DND-41 (cell line): ENCODE measurements around the gene RRAS.

Experiments used
- EZH2 ChIP-seq: IDR thresholded peaks from 3 replicates; pipeline ENCODE4 v1.6.1; 2012; ENCODE audit warnings: borderline replicate concordance, low read depth, mild to moderate bottlenecking, moderate library complexity, low read length, inconsistent platforms; ENCODE audit not compliant: severe bottlenecking
- TF ChIP-seq, protein P1 (sequence below): IDR thresholded peaks from 2 replicates; pipeline ENCODE4 v1.5.1; 2012; ENCODE audit warnings: borderline replicate concordance, low read length, moderate library complexity, mild to moderate bottlenecking; ENCODE audit not compliant: poor library complexity, severe bottlenecking; ENCODE audit errors: extremely low read depth

DNA sequence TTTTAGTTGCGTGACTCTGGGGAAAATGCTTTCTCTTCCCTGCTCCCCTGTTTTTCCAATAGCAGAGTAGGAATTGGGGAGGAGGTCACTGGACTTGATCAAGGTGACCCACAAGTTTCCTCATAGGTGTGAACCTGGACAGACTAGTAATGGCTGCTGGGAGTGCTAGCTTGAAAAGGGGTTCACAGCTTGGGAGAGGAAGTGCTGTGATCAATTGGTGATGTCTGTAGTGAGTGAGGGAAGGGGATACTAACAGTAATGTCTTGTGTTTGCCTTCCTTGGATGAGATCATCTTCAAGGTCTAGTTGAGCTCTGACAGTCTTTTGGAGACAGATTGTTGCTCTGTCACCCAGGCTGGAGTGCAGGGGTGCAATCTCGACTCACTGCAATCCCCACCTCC lies 27.5 kb upstream of the RRAS start:
- TF ChIP-seq, protein P1, sequence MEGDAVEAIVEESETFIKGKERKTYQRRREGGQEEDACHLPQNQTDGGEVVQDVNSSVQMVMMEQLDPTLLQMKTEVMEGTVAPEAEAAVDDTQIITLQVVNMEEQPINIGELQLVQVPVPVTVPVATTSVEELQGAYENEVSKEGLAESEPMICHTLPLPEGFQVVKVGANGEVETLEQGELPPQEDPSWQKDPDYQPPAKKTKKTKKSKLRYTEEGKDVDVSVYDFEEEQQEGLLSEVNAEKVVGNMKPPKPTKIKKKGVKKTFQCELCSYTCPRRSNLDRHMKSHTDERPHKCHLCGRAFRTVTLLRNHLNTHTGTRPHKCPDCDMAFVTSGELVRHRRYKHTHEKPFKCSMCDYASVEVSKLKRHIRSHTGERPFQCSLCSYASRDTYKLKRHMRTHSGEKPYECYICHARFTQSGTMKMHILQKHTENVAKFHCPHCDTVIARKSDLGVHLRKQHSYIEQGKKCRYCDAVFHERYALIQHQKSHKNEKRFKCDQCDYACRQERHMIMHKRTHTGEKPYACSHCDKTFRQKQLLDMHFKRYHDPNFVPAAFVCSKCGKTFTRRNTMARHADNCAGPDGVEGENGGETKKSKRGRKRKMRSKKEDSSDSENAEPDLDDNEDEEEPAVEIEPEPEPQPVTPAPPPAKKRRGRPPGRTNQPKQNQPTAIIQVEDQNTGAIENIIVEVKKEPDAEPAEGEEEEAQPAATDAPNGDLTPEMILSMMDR = no peak
- no peak for TF ChIP-seq EZH2
